PC-9 (cell line): ENCODE data around the gene LTBP4. TPM values are rescaled to one million over a fixed set of nuclear protein-coding genes. Genes with fewer than 3 reads are reported as not detected.

Experiments used
- BruUV-seq: library from RNA; stranded (reverse); fragments of 400-500 nt; replicated peaks from 2 replicates; lab custom pipeline; 2021; lab: Mats Ljungman, UMichigan
- CTCF ChIA-PET: fragments of 300-600 bp; sonication (Branson Sonifier 250); formaldehyde crosslinking; loops from one replicate; lab custom pipeline; 2022; ENCODE audit warnings: antibody characterized with exemption; lab: Charles Lee
- POLR2A ChIA-PET: fragments of 300-600 bp; sonication (Branson Sonifier 250); formaldehyde crosslinking; loops from one replicate; lab custom pipeline; 2022; ENCODE audit warnings: antibody characterized with exemption; ENCODE audit not compliant: unreplicated experiment; lab: Charles Lee
- DNase-seq, 2 experiments: peaks; one replicate each; pipeline versions ENCODE4 v3.0.0 to v3.0.0-alpha.2; 2015 to 2022; ENCODE audit warnings: mixed read lengths in 1 of 2
- H2AFZ ChIP-seq: fragments of 200-600 bp; sonication (generic); 2 replicates; pipeline ENCODE4 v1.8.1; 2017; ENCODE audit warnings: antibody characterized with exemption
- H3F3A ChIP-seq: fragments of 200-600 bp; sonication (generic); 2 replicates; pipeline ENCODE4 v1.8.1; 2017; ENCODE audit warnings: antibody characterized with exemption, mild to moderate bottlenecking, low read depth; ENCODE audit not compliant: insufficient read depth
- H3K27ac ChIP-seq: fragments of 200-600 bp; sonication (generic); 2 replicates; pipeline ENCODE4 v1.6.1; 2016; ENCODE audit warnings: mixed run types
- H3K27me3 ChIP-seq: fragments of 200-600 bp; sonication (generic); 2 replicates; pipeline ENCODE4 v1.6.1; 2016; ENCODE audit warnings: low read depth, mixed run types; ENCODE audit not compliant: insufficient read depth
- H3K36me3 ChIP-seq: fragments of 200-600 bp; sonication (generic); 2 replicates; pipeline ENCODE4 v1.6.1; 2016; ENCODE audit warnings: low read depth, mixed run types
- H3K4me1 ChIP-seq: fragments of 200-600 bp; sonication (generic); replicated peaks from 2 replicates; pipeline ENCODE4 v1.6.1; 2016; ENCODE audit warnings: mixed run types; ENCODE audit not compliant: insufficient read depth
- H3K4me2 ChIP-seq: fragments of 200-600 bp; sonication (generic); 2 replicates; pipeline ENCODE4 v1.6.1; 2017; ENCODE audit warnings: mixed run types
- H3K4me3 ChIP-seq: fragments of 200-600 bp; sonication (generic); 2 replicates; pipeline ENCODE4 v1.6.1; 2016; ENCODE audit warnings: mixed run types
- H3K79me2 ChIP-seq: fragments of 200-600 bp; sonication (generic); 2 replicates; pipeline ENCODE4 v1.6.1; 2017; ENCODE audit warnings: low read depth, mixed run types
- H3K9me2 ChIP-seq: fragments of 200-600 bp; sonication (generic); 2 replicates; pipeline ENCODE4 v1.8.1; 2017; ENCODE audit warnings: mild to moderate bottlenecking; ENCODE audit not compliant: insufficient read depth
- H3K9me3 ChIP-seq: fragments of 200-600 bp; sonication (generic); 2 replicates; pipeline ENCODE4 v1.8.1; 2016; ENCODE audit warnings: low read depth; ENCODE audit not compliant: insufficient read depth
- H4K20me1 ChIP-seq: fragments of 200-600 bp; sonication (generic); 2 replicates; pipeline ENCODE4 v1.8.1; 2017; ENCODE audit not compliant: insufficient read depth
- CTCF ChIP-seq: fragments of 200-600 bp; sonication (generic); conservative IDR thresholded peaks from 2 replicates; pipeline ENCODE4 v1.6.1; 2017; ENCODE audit warnings: mixed run types, antibody characterized with exemption, mild to moderate bottlenecking, moderate library complexity
- EZH2 ChIP-seq: fragments of 200-600 bp; sonication (generic); IDR thresholded peaks from 2 replicates; pipeline ENCODE4 v1.8.0; 2017; ENCODE audit warnings: antibody characterized with exemption, low read depth
- intact Hi-C: fragments of 100-400 bp; cut with micrococcal nuclease; formaldehyde crosslinking; loops from one replicate; pipeline ENCODE4 v1.10.0; 2022; ENCODE audit not compliant: unreplicated experiment
- total RNA-seq: library from RNA; stranded (reverse); gene quantifications from 2 replicates; pipeline ENCODE4 v1.2.3, GENCODE V29; 2021

Gene LTBP4
- total RNA-seq, 1 experiment from 2014 or later: 163 TPM

- Histone ChIP-seq H3K27ac (no peak overlapping the region), H3K79me2 (no peaks in the 10 kb centered on the region), H3K9me2 (no peaks in the 10 kb centered on the region), H2AFZ (no peak overlapping the region), H3K27me3 (no peaks in the 10 kb centered on the region), H3K36me3 (peaks cover 4% of the 10 kb centered on the region; the same call in 1 of the 2 replicates), H3K4me1 (peaks cover 31% of the 10 kb centered on the region), H3K9me3 (no peaks in the 10 kb centered on the region), H3K4me2 (no peak overlapping the region), H3K4me3 (no peak overlapping the region), H4K20me1 (no peaks in the 10 kb centered on the region), H3F3A (peaks cover 21% of the 10 kb centered on the region; the same call in 1 of the 2 replicates)
- ChIA-PET POLR2A (no interaction called here), CTCF (interaction anchor here (0.6 kb wide), 1 partner anchor 135 kb away, joined by 4 read pairs; no protein-coding TSS in a partner anchor)
- TF ChIP-seq EZH2 (no peak), CTCF (no peak)
- intact Hi-C loops: loop anchor here (5.0 kb wide), 1 partner anchor 105 kb away; the partner anchor contains the start of genes COQ8B and ITPKC
- no TSS peak for BruUV-seq
- no peak for DNase-seq
These were observed 10.9 kb downstream of the LTBP4 start for GRCh38 chr19:40611900-40612698.

GRCh38 chr19:40612831-40613689 is 11.9 kb downstream of the LTBP4 start:
- intact Hi-C loops: loop anchor here (5.0 kb wide), 1 partner anchor 104 kb away; the partner anchor contains the start of genes COQ8B and ITPKC
- peak; percentile 56 to 79 for DNase-seq
- Histone ChIP-seq H3K36me3 (peaks cover 4% of the 10 kb centered on the region; the same call in 1 of the 2 replicates), H3K4me3 (peak overlapping the region; percentile 86), H4K20me1 (no peaks in the 10 kb centered on the region), H2AFZ (peak overlapping the region; percentile 95), H3K27me3 (no peaks in the 10 kb centered on the region), H3K79me2 (no peaks in the 10 kb centered on the region), H3K27ac (peak overlapping the region; percentile 70), H3K4me1 (peaks cover 21% of the 10 kb centered on the region), H3K9me3 (no peaks in the 10 kb centered on the region), H3F3A (peaks cover 26% of the 10 kb centered on the region; the same call in 1 of the 2 replicates), H3K4me2 (peak overlapping the region; percentile 89), H3K9me2 (no peaks in the 10 kb centered on the region)
- ChIA-PET CTCF (no interaction called here), POLR2A (interaction anchor here (0.6 to 1.1 kb wide), 8 partner anchors 9 to 171 kb away, joined by 4 to 28 read pairs (median 6); partner anchors contain the start of genes ACTMAP, BLVRB and SNRPA)
- no peak for TF ChIP-seq CTCF
- TF ChIP-seq EZH2: no peak
- BruUV-seq: TSS peak; percentile 45
